Fibroblast of mammary gland (primary cell): ENCODE measurements around the gene ZSWIM4.

Experiments
- DNase-seq: peaks from one replicate; pipeline ENCODE4 v3.0.0-alpha.2; 2010; ENCODE audit warnings: low read depth
- H3K4me3 ChIP-seq: 2 replicates; pipeline ENCODE4 v1.5.1; 2011; ENCODE audit warnings: low read depth, mild to moderate bottlenecking, low read length, moderate library complexity; ENCODE audit not compliant: control insufficient read depth
- TF ChIP-seq, protein P1 (sequence below): conservative IDR thresholded peaks from 2 replicates; pipeline ENCODE4 v1.5.1; 2011; ENCODE audit warnings: low read depth, low read length, inconsistent platforms; ENCODE audit not compliant: control insufficient read depth, insufficient read depth

Gene ZSWIM4

DNA sequence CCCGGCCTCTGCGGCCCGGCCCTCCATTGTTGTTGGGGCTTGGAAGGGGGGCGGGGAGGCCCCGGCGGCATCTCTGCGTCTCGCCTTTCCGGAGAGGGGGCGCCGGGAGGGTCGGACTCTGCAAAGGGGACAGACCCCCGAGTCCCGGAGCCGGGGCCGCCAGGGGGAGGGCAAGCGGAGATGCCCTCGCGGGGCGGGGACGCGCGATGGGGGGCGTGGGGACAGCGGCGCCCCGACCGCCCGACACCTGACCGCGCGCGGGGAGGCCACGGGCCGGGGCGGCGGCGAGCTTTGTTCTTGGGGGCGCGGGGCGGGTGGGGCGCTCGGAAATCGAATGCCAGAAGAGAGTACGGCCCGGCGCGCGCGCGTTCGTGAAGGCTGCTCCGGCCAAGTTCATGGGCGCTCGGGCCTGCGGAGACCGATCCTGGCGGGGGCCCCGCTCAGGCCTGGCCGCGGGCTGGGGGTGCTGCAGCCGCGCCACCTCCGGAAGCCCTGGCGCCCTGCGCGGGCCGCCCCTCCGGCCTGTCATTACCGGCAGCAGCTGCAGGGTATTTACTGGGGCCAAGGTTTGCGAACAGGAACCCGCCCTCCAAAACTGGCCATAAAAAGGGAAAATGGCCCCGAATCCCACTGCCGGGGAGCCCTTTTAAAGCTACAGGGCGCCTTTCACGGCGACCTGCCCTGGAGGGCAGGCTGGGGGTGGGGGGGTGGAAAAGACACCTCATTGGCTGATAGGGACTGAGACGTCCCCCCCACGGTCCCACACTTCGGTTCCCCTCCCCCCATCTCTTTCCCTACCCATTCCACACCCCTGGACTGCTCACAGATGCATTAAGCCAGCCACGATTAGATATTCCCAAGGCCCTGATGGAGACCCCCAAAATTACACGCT lies 70.6 kb downstream of the ZSWIM4 start:
- no peak for DNase-seq
- peak overlapping the region; percentile 36 for H3K4me3 ChIP-seq
- TF ChIP-seq, protein P1, sequence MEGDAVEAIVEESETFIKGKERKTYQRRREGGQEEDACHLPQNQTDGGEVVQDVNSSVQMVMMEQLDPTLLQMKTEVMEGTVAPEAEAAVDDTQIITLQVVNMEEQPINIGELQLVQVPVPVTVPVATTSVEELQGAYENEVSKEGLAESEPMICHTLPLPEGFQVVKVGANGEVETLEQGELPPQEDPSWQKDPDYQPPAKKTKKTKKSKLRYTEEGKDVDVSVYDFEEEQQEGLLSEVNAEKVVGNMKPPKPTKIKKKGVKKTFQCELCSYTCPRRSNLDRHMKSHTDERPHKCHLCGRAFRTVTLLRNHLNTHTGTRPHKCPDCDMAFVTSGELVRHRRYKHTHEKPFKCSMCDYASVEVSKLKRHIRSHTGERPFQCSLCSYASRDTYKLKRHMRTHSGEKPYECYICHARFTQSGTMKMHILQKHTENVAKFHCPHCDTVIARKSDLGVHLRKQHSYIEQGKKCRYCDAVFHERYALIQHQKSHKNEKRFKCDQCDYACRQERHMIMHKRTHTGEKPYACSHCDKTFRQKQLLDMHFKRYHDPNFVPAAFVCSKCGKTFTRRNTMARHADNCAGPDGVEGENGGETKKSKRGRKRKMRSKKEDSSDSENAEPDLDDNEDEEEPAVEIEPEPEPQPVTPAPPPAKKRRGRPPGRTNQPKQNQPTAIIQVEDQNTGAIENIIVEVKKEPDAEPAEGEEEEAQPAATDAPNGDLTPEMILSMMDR: no peak

DNA sequence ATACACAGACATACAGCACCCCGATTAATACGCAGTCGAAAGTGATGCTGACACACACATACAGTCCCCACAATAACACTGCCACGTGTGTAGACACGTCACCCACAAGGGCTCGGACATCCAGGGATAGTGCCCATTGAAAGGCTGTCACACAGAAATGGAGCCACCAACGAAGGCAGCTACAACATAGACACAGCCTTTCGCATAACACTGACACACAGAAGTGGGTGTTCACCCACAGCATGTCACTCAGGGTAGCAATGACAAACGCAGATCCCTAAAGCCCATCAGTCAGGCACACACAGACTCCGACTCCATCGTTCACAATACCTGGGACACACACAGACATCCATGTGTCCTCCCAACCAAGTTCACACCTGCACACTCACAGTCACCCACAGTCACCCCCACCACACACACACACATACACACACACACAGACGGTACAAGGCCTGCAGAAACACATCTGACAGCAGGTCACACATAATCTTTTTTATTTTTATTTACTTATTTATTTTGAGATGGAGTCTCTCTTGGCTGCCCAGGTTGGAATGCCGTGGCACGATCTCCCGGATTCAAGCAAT lies 71.3 kb downstream of the ZSWIM4 start:
- DNase-seq: no peak
- H3K4me3 ChIP-seq: no peak overlapping the region
- TF ChIP-seq, protein P1: no peak

DNA sequence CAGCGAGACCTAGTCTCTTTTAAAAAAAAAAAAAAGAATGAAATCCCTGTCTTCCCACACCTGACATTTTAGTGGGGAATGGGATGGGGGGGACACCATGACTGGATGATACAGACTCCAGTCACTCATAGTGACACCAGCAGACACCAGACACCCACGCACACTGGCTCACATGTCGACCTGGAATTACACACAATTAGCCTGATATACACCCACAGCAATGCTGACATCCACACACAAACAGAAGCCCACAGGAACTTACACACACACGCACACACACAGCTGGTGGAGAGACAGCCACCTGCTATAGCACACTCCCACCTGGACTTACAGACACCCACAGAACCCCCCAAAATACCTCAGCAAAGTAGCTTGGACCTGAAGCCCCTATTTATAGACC lies 73.4 kb downstream of the ZSWIM4 start:
- no peak overlapping the region for H3K4me3 ChIP-seq
- no peak for DNase-seq
- TF ChIP-seq, protein P1: no peak

DNA sequence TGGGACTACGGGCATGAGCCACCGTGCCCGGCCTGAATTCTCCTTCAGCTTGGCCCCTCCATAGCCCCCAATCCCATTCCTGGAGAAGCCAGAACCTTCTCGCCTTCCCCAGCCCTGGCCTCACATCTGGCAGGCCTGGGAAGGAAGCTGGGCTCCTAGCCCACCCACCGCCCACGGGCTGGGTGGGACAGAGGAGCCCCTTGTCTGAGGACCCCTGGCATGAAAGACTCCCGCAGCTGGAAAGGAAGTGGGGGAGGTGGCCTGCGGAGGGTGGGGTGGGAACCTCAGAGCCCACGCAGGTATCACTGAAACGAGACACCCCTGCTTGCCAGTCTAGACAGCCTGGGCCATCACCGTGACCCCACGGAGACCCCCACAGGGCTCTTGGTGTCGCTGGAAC lies 74.0 kb downstream of the ZSWIM4 start:
- no peak for DNase-seq
- H3K4me3 ChIP-seq: no peak overlapping the region
- TF ChIP-seq, protein P1: no peak

DNA sequence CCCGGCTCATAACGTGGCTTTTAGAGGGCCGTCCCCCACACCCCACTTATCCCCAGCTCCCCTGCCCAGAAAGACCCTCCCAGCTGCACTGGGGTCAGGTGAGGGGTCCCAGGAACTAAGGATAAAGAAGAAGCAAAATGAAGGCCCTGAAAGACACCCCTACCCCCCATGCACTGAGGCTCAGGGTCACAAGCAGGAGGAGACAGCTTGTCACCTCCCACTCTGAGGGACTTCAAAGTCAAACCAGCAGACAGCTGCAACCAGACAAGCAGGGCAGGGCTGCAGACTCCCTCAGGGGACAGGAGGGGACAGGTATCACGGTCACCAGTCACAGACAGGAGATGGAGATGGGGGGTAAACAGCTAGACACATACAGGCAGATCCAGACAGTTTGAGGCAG lies 75.6 kb downstream of the ZSWIM4 start:
- no peak for DNase-seq
- TF ChIP-seq, protein P1: no peak
- H3K4me3 ChIP-seq: no peak overlapping the region

DNA sequence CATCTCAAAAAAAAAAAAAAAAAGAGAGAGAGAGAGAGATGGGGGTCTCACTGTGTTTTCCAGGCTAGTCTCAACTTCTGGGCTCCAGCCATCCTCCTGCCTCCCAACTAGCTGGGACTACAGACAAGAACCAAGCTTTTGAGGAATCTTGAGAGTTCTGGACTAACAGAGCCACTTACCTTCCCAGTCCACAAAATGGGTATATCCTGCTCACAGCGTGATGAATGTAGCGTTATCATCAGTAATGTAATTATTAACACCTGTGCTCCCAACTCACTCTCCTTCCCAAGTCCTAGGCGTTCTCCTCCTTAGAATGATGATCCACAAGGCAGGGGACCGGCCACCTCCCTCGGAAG lies 77.1 kb downstream of the ZSWIM4 start:
- H3K4me3 ChIP-seq: no peak overlapping the region
- TF ChIP-seq, protein P1: no peak
- no peak for DNase-seq
